T-helper 22 cell (primary cell): ENCODE measurements around the gene ANKRD44.
"Not testable (repeated sequence)": the region's sequence is repeated elsewhere in the genome, so short reads cannot be mapped to it uniquely, and the experiment has no call there.

ENCODE experiments used
- DNase-seq: peaks from one replicate; pipeline ENCODE4 v3.0.0-alpha.2; 2020; ENCODE audit warnings: low read depth

ANKRD44 gene

DNA sequence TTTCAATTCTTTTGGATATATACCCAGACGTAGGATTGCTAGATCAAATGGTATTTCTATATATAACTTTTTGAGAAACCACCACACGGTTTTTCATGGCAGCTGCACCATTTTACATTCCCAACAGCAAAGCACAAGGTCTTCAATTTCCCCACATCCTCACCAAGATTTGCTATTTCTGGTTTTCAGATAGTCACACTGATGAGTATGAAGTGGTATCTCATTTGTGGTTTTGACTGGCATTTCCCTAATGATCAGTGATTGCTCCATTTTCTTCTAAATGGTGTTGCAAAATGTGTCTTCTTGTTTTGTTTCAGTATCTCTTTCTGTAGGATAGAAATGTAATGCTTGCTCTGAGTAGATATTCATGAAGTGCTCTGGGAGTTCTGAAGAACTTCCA lies 52.0 kb downstream of the ANKRD44 start:
- no peak for DNase-seq

DNA sequence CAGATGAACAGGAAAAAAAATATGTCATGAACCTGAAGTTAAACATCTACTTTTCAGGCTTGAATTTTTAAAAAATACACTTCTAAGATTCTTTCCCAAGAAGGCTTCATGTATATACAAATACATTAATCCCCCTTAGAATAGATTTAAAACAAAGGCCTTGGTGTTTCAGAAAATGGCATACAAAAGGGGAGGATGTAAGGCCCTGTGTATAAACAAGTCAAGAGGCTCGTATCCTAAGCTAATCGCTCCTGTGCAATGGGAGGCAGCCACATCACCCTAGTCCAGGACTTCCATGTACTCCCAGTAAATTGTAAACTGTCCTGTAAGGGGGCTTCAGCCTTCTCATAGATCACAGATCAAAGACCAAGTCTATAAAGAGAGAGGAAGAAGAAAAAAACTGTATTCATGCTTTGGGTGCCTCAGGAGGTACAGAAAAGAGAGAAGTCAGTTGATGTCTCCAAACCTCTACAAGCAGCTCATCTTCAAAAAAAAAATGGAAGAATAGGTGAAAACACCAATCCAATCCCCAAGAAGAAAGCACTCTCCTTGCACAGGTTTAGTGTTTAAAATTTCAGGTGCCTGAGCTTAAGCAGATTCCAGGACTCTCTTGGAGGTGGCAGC lies 53.9 kb downstream of the ANKRD44 start:
- DNase-seq = no peak

DNA sequence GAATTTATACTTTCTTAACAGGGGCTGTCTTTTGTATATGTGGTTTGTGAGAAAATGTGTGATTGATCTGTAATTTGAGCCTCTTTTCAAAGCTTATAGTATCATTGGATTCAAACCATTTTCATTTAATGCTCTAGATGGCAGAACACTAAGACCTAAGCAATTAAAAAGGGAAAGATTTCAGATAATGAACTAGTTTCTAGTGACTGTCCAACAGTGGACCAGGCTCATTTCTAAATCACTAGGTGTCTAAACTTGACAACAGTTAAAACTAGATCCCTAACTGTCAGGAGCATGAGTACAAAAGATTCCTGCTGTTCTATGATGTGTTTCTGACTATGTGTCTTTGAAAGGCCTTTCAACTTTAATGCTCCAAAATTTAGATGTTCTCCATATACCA lies 54.6 kb downstream of the ANKRD44 start:
- DNase-seq = no peak

DNA sequence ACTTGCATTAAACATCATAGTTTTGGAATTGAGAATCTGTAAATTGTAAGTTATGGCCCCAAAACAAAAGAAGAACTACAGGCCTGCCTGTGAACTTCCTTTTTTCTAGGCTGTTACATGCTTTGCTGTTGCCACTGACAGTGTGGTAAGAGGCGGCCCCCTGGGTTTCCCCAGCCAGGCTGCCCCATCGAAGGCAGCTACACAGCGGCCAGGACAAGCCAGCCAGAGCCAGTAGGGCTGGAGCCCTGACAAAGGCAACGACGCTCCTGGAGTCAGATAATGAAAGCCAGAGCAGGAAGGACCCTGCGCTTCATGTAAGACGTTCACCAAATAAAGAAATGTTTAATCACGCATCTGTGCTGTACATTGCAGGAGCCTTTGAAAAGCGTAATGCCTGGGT lies 55.0 kb downstream of the ANKRD44 start:
- peak; percentile 68 for DNase-seq

DNA sequence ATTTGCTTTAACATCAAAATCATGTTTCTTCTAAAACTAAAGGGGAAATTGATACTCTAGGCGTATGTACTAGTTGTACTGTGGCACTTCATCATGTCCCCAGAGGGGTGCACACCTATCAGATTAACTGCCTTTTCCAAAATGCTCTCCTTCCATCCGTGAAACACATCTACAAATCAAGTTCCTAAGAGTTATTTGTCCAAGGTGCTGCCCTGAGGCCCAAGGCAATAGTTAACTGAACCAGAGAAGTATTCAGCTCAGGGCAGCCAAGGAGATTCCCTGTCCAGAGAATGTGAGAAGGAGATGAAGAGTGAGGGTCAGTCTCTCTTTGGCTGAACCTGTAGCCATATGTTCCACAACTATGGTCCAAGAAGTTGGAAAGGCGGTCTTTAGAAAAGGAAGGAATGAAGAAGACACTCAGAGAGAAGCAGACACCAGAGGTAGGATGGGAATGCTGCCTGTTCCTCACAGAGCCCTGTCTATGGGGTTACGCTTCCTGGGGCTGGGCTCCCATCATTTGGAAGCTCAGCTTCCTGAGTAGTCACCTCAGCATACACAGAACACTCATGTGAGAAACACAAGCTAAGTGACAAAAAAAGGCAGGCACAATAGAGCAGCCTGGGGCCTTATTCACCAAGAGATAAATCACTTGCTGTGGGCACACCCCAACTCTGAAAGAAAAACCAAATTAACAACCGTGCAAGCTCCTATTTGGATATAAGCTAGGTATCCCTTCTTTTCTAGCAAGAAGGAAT lies 55.6 kb downstream of the ANKRD44 start:
- DNase-seq = no peak

DNA sequence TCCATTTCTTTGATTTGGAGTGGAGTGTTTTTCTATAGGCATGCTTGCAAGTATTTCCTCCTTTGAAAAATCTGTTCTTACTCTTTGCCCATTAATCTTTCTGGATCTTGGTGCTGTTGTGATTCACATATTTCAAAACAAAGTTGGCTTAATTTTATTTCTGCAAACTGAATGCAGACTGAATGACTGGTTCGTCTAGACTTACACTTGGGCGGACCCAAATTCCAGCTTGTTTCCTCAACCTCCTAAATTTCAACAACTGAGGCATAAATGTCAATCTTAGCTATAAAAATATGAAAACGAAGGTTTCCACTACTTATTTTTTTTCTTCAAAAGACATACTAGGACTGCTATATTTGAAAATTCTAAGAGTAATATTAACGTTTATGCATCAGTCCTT lies 59.0 kb downstream of the ANKRD44 start:
- no peak for DNase-seq

DNA sequence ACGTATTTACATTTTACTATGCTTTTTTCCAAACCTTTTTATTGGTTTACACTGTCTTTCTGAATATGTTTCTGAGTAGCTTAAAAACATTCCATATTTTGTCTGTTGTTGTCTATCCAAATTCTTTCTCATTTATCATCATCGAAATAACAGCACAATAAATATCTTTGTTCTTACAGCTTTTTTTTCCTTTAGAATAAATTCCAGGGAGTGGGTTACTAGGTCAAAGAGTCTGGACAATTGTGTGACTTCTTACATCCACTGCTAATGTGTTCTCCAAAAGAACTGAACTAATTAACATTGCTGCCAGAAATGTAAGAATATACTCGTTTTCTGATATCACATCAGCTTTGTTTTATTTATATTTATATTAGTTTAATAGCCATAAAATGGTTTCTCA lies 59.4 kb downstream of the ANKRD44 start:
- no peak for DNase-seq

DNA sequence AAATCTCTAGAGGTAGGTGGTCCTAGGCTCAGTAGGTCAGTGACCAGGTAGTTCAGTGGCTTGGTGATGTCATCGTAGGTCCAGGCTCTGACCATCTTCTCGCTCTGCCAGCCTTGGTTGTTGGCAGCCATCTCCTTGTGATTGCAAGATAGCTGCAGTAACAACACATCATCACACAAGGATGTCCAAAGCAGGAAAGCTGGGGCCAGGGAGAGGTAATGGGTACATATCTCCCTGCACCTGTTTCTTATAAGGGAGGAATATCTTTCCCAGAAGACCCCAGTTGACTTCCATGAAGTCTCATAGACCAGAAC lies 60.5 kb downstream of the ANKRD44 start:
- DNase-seq = no peak

DNA sequence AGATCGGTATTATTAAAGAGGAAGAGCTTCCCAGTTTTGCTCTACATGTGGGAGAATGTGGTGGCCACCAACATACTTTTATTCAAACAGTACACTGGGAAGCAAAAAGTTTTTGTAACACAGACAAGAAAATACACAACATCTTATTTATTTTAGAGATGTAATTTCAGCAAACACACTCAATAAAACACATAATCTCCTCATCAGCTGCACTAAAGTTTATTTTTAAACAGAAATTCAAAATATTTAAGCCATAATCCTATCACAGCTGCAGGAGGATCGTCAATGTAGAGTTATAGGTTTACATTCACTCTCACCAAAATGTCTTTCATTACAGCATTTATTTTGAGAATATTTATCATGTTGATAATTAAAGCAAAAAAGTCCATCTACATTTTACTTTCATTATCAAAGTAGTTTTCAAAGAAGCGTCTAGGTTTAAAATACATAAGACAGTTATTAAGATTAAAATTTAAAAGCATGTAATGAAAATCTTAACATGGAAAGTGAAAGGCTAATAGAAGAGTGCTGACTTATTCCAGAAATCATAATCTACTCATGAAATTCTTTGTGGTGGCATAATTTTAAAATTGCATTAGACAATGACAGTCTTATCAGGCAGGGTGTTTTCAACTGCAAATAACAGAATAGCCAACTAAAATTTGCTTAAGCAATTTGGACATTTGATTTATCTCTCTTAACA lies 61.0 kb downstream of the ANKRD44 start:
- no peak for DNase-seq

DNA sequence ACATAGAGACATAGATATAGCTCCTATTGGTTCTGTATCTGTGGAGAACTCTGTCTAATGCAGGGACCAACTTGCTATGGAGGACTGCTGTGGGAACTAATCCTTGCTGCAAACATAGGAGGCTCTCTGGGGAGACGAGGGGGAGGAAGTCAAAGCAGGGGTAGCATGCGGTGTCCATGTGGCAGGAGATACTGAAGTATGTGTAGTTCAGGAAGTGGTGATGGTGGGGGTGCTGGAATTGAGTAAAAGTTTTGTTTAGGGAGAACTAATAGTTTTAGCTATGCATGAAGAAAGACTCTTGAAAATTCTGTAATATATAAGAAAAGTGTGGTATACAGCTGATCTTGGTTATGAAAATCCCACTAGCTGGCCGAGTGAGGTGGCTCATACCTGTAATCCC lies 62.0 kb downstream of the ANKRD44 start:
- no peak for DNase-seq

DNA sequence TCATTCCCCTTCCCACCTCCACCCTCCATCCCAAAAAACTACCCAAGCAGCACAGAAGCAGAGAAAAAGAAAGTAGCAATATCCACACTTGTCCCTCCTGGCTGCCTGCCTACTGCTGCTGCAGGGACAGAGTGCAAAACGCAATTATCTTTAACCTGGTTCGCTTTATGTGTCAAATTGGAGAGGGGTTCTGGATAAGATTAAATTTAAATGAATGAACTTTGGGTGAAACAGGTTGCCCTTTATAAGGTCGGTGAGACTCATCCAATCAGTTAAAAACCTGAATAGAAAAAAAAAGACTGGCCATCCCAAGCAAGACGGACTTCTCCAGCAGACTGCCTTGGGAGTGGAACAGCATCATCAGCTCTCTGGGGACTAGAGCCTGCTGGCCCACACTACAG lies 62.6 kb downstream of the ANKRD44 start:
- no peak for DNase-seq

DNA sequence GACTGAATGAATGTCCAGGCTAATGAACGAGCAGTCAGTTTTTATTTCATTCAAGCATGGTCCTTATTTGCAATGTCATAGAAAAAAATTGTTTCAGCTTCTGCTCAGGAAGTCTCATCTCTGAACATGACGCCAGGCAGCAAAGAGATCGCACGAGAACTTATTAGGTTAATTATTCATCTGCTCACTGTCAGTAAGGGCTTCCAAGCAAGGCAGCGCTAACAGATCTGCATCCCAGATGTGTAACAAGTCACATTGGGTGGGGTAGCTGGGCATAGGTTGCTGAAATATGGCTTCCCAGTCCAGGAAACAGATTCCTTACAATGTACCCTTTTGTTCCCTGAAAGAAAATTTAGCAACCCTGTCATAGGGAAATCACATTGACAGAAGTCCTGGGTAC lies 63.5 kb downstream of the ANKRD44 start:
- no peak for DNase-seq

DNA sequence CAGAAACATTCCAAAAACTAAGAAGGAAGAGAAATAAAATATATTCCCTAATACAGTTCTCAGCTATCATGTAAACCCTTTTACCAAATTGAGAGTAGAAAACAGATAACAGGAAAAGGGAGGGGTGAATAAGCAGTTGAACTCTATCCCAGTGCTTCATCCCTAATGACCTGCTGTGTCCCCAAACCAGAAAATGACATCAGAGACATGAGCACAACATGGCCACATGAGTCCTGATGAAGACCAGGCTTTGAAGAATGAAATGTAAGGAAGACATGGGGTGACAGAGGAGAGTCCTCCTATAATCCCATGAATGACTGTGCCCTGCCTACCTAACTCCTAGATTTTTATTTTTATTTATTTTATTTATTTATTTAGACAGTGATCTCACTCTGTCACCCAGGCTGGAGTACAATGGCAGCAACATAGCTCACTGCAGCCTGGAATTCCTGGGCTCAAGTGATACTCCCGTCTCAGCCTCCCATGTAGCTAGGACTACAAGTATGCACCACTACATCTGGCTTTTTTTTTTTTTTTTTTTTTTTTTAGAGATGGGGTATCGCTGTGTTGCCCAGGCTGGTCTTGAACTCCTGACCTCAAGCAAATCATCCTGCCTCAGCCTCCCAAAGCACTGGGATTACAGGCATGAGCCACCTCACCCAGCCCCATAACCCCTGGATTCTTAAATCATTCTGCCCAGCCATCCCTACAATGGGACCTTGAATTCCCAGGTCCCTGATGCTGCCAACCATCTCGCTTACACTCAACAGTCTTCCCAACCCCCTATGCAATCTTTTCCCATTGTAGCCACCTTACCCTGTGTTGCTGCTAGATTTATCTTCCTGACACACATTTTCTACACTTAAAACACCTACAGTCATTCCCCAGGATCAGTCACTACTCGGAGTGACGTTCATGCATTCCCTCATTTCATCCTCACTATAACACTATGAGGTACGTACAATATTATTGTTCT lies 64.5 kb downstream of the ANKRD44 start:
- DNase-seq = no peak

DNA sequence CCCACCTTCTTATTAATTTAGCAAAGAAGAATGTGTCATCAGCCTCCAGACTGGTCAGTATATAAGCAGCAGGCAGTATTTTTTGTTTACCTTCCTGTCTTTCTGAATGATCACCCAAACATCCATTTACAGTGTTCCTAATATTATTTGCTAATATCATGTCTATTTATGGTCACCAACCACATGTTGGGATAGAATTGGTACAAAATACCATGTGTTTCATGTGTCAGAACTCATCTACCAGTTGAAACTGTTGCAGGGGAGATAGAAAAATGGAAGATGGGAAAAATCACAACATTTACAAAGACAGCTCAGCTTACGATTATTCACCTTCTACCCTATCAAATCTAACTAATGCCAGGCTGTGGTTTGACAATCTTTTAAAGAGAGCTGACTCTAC lies 66.2 kb downstream of the ANKRD44 start:
- no peak for DNase-seq

DNA sequence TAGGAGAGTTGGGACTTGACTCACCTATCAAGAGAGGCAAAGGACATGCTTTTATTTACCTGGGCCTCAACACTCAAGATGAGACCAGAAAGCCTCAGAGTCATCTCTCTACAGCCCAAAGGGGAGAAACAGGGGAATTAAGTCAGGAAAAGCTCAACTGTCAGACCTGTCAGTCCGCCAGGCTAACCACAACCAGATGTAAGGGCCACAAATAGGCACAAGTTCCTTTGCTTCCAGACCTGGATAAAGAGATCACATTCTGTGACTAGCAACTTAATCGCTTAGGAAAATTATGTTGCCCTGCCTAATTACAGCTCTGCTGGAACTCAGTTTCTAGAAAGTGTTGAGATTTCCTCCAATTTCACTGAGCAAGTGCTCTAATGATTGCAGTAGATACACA lies 67.9 kb downstream of the ANKRD44 start:
- no peak for DNase-seq

DNA sequence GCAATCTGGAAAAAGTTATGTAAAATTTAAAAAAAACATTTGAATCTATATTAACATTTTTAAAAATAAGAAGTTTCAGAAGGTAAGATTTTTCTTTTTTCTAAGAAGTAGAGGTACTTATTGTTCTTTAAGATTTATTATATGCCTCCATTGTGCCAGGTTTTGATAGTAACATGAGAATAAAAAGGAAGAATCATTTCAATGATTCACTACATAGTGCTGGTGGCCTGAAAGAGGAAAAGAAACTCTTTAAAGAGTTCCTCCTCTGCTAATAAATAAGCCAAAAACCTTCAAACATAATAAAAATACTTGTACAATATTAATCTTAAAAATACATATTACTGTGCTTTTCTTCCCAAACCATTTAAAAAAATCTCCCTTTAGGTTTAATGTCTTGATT lies 69.0 kb downstream of the ANKRD44 start:
- no peak for DNase-seq

DNA sequence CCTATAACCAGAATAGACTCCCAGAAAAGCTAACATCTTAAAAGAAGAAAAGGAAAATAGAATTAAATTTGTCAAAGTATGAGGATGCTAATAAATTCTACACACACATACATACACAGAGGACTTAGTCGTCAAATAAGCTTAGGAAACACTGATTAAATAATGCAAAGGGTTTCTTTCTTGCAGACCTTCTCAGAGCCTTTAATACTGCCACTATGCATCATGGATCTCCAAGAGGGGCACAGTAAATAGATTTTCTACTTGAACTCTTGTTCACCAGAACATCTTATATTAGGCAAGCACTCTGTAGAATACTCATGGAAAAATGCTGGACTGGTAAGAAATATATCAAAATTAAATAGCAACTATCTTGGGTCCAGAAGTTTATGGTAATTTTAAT lies 69.4 kb downstream of the ANKRD44 start:
- DNase-seq = no peak

DNA sequence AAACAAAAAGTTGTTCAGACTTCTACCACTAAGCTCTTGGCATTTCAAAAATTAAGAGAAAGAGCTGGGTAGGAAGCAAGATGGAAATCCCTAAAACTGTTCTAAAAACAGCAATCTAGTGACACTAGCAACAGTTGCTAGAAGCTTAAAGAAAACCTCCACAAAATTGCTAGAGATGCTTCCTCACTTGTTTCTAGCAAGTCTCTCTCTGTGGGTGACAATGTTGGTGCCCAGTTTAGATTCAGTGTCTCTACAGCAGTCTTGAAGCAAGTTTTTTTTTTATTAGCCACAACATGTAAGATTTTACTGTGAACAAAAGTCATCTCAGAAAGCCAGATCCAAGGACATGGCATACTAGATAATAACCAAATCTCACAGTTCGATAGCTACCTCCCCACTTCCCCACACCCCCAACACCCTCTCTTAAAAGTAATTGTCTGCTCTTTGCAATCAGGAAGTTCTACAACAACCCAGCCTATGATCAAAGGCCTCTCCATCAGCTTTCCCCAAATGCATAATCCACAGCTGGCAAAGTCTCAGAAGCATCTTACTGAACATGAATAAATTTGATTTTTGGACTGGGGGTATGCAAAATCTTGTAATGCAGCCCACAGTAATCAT lies 70.0 kb downstream of the ANKRD44 start:
- no peak for DNase-seq

DNA sequence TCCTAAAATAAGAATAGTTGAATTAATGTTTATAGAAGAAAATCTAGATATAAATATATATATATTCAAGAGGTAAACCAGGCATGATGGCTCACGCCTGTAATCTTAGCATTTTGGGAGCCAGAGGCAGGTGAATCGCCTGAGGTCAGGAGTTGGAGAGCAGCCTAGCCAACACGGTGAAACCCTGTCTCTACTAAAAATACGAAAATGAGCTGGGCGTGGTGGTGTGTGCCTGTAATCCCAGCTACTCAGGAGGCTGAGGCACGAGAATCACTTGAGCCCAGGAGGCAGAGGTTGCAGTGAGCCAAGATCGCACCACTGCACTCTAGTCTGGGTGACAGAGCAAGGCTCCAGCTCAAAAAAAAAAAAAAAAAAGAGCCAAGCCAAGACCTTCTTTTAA lies 70.6 kb downstream of the ANKRD44 start:
- not testable (repeated sequence) for DNase-seq

DNA sequence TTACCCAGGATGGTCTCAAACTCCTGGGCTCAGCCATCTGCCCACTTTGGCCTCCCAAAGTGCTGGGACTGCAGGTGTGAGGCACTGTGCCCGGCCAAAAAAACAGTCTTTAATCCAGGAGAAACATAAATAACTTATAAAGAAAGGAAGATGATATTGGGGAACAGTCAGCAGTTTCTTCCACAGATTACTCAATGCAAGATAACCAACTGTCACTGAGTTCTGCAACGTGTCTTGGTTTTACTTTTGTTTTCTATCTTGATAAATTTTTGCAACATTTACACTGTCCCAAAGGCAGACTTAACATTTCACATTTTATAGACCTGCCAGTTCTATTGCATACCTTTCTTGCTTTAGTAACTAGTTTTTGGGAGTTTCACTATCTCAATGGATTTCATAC lies 71.1 kb downstream of the ANKRD44 start:
- no peak for DNase-seq

DNA sequence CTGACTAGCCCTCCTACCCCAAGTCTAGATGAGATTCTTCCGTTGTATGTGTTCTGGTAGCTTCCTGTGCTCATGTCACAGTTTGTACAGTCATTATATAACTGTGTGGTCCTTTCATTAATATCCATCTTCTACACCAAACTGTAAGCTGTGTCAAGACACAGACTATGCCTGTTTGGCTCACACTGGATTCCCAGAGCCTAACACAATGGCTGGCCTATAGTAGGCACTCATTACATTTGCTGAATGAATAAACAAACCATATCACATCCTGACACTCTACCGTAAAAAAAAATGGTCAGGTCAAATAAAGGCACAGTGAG lies 72.6 kb downstream of the ANKRD44 start:
- no peak for DNase-seq
